Sigmoid colon (tissue), 4 donors: ENCODE measurements around the gene CFP.

Experiments
- CTCF ChIP-seq, 4 experiments: fragments of 450-650 bp in 3 of 4; fragments of 200-600 bp in 1 of 4; IDR thresholded peaks; one replicate each; pipeline ENCODE4 v1.5.1; 2016 to 2019; ENCODE audit warnings: antibody characterized with exemption in 4 of 4, mild to moderate bottlenecking in 3 of 4, moderate library complexity in 2 of 4
- POLR2AphosphoS5 ChIP-seq, 4 donors: sonication (generic); formaldehyde crosslinking; IDR thresholded peaks; one replicate each; pipeline ENCODE4 v1.6.1; 2017; ENCODE audit warnings: antibody characterized with exemption in 4 of 4

GRCh38 chrX:47637546-47638195 is 7.9 kb upstream of the CFP start:
- TF ChIP-seq CTCF (IDR thresholded peaks at IDR 0.05) (no peak), POLR2AphosphoS5 (IDR thresholded peaks at IDR 0.05) (no peak)
